ENCODE data around the gene SHTN1.

Gene SHTN1

GRCh38 chr10:116984202-116984990 lies 20.6 kb downstream of the SHTN1 start:
- DNase-seq: no peak

- no peak for DNase-seq
These were observed 24.9 kb downstream of the SHTN1 start for GRCh38 chr10:116980041-116980440.

GRCh38 chr10:116978901-116979300 lies 26.1 kb downstream of the SHTN1 start:
- DNase-seq: no peak

- DNase-seq: peak; percentile 6
These were observed 30.5 kb downstream of the SHTN1 start for GRCh38 chr10:116974456-116975005.

- DNase-seq: no peak
These were observed 31.0 kb downstream of the SHTN1 start for GRCh38 chr10:116973946-116974455.

GRCh38 chr10:116973371-116973905 lies 31.5 kb downstream of the SHTN1 start:
- DNase-seq: no peak

GRCh38 chr10:116972131-116972530 lies 32.9 kb downstream of the SHTN1 start:
- no peak for DNase-seq

GRCh38 chr10:116970050-116970449 lies 34.9 kb downstream of the SHTN1 start:
- no peak for DNase-seq

GRCh38 chr10:116968331-116968730 lies 36.7 kb downstream of the SHTN1 start:
- no peak for DNase-seq

- no peak for DNase-seq
These were observed 43.4 kb downstream of the SHTN1 start for GRCh38 chr10:116961406-116962251.

- DNase-seq: no peak
These were observed 44.8 kb downstream of the SHTN1 start for GRCh38 chr10:116960066-116960776.

GRCh38 chr10:116952729-116953128 lies 52.3 kb downstream of the SHTN1 start:
- DNase-seq: no peak

GRCh38 chr10:116948530-116948870 lies 56.5 kb downstream of the SHTN1 start:
- DNase-seq: no peak

- DNase-seq: no peak
These were observed 57.0 kb downstream of the SHTN1 start for GRCh38 chr10:116947841-116948529.

GRCh38 chr10:116944911-116945310 lies 60.1 kb downstream of the SHTN1 start:
- no peak for DNase-seq

- no peak for DNase-seq
These were observed 73.2 kb downstream of the SHTN1 start for GRCh38 chr10:116931806-116932205.

GRCh38 chr10:116926426-116926825 lies 78.6 kb downstream of the SHTN1 start:
- DNase-seq: no peak

- no peak for DNase-seq
These were observed 79.9 kb downstream of the SHTN1 start for GRCh38 chr10:116925056-116925455.

GRCh38 chr10:116919706-116920105 lies 85.3 kb downstream of the SHTN1 start:
- DNase-seq: no peak

- no peak for DNase-seq
These were observed 85.8 kb downstream of the SHTN1 start for GRCh38 chr10:116919164-116919563.

- DNase-seq: no peak
These were observed 86.4 kb downstream of the SHTN1 start for GRCh38 chr10:116918583-116918982.

GRCh38 chr10:116917481-116917880 lies 87.5 kb downstream of the SHTN1 start:
- DNase-seq: no peak
